GM19043 (cell line): Measurements from ENCODE around the gene FARP1.

ENCODE experiments used
- ATAC-seq: cut with Tn5 transposase; IDR thresholded peaks from one replicate; pipeline ENCODE4 v1.9.1; 2021; ENCODE audit warnings: low read depth; ENCODE audit not compliant: unreplicated experiment

The FARP1 gene

DNA sequence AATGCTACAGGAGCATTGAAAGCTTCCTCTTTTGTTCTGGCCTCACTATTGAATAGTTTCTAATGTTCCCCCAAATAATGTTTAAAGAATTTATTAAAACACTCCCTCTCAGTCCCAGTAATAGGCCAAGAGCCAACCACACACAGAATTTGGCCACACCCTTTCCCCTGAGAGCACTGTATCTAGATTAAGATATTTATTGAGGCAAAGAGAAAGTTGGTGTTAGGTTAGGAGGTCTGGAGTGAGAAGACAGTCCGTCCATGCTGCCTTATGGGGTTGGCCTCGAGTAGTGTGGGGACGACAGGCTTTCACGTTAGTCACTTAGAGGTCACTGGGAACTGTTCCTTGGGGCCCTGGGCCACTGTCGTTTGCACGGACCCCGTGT lies 157.1 kb downstream of the FARP1 start:
- ATAC-seq = no peak

DNA sequence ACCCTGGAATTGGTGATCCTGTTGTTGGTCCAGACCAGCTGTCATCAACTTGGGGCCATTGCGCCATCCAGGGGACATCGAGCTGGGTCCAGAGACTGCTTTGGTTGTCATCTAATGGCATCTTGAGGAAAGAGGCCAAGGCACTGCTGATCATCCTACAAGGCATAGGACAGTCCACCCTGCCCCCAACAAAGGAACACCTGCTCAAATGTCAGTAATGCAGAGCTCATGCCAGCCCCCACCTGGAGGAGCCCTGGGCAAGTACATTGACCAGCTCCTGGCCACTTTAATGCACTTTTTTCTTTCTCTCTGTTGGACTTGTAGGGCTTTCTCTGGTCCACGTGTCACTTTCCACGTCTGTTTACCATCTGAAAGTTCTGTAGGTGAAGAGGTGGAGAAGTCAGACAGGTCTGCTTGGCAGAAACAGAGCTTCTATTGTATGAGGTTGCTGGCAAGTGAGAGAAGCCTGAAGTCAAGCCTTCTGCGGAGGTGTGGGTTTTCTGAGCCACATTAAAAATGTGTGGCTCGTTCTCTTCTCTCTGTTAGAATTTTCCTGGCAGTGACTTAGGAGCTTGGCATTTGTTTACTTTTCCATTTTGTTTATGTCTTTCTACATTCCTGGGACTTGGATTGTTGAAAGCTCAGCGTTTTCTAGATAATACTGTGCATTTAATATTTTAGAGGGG lies 158.2 kb downstream of the FARP1 start:
- no peak for ATAC-seq

DNA sequence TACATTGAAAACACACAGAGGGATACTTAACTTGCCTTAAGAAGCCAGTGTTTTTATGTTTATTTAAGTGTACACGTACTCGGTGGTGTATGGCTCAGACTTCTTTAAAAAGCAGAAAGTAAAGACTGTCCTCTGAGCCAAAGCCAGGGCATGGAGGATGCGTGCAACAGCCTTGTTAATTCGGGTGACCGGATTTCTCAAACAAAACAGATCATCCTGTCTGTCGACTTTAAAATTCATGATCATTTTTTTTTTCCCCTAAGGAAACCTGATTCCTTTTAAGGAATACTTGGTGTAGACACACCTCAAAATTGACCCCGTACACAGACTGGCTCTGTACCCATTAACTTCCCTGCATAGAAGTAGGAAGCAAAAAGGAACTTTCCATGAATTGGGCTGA lies 158.8 kb downstream of the FARP1 start:
- ATAC-seq = no peak

DNA sequence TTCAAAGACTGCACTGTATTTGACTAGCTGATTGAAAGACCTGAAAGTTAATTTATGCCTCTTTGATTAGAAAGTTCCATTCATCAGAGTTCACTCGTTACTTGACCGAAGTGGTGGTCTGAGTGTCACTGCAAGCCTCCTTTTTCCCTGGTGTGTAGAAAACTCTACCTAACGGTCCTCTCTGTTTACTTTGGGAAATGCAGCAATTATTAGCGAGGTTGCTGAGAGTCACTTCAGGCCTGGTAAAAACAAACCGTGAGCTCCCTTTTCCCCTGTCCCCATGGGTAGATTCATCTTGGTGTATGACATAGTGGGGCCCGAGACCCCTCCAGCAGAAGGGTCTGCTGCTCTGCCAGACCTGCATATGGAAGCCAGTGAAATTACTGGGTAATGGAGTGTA lies 161.0 kb downstream of the FARP1 start:
- ATAC-seq = no peak

DNA sequence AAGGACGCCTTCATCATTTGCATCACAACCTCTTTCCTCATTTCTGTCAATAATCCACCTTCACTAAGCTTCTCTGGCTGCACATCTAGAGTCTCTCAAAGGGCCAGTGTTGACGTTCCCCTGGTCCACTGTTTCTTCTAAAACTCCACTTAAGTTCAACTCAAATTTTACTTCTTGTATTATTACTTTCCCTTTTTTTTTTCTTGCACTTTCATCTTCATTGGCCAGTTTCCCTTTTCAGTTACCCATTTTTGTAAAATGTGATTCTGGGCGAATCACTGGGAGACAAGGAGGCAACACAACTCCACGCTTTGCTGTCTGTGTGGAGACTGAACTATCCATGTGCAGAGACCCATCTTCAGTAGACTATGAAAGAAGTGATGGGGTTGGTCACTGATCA lies 162.8 kb downstream of the FARP1 start:
- no peak for ATAC-seq

DNA sequence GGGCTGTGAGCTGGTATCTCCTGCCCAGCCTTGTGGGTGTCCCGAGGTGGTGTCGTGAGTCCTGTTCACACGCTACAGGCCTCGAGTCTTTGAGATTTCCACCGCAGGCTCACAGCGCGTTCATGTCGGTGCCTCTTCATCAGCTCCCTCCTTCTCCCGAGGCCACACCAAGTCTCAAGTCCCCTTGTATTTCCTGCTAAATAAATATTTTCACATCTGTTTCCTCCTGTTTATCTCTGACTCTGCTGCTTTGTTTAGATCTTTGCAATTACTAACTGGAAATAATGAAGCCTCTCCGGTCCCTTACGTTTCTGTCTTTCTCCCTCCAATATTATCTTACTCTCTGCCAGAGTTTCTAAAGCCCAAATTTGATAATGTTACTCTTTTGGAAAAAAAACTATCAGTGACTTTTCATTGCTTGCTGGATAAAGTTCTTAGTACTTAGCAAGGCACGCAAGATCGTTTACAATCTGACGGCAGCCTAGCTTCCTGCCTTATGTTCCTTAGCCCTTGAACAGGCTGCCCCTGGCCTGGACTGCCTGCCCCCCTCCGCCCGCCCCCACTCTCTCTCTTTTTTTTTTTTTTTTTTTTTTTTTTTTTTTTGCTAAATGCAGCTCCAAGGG lies 164.7 kb downstream of the FARP1 start:
- no peak for ATAC-seq

DNA sequence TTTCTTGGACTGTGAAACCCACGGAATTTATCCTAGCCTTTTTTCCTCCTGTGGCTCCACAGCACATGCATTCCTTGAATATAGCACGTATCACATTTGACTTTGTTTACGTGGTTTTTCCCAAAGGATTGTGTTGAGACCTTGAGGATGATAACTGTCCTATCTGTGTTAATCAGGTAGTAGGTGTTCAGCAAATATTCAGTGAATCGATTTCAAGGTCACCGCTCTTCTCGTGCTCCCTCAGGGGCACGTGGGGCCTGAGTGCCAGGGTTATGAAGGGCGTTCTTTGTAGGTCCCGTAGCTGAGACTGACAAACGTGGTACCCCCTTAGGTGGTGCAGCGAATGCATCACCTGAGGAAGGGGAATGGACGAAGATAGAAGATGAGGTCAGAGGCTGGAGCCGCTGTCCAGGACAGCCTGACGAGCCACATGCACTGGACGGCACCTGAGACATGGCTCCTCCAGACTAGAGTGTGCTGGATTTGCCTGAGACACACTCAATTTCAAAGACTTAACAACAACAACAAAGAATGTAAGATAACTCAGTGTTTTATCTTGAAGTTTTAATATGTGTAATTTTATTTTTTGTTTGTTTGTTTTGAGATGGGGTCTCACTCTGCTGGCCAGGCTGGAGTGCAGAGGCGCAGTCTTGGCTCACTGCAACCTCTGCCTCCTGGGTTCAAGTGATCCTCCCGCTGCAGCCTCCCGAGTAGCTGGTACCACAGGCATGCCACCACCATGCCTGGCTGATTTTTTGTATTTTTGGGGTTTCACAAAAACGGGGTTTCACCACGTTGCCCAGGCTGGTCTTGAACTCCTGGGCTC lies 165.4 kb downstream of the FARP1 start:
- no peak for ATAC-seq

DNA sequence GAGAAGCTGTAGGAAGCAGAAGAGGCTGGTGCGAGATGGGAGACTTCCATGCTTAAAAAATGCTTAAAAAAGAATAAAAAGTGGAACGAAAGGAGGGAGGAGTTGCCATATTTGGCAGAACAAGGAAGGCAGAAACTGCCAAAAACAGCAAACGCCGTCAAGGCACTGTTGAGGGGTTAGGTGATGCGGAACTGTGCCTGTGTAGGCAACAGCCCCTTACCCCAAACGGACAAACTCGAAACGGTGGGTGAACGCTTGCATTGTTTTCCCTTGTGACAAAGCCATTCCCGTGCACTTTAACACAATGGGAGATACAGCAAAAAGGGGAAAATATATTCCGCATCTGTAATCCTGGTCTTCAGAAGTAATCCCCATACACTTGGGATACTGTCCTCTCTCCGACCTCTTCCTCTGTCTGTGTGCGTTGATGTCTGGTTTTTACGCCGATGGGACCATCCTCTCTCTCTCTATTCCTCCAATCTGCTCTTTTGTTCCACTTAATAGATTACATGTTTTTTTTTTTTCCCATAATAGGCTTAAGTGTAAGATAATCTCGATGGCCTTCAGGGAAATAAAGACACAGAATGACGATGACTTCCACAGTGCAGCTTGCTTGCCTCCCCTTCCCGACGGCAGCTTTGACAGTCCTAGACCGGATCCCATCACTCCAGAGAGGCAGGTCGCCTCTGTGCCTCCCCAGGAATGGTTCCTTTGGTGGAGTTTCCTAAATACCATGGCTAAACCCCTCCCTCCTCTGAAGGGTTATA lies 166.9 kb downstream of the FARP1 start:
- ATAC-seq = no peak

DNA sequence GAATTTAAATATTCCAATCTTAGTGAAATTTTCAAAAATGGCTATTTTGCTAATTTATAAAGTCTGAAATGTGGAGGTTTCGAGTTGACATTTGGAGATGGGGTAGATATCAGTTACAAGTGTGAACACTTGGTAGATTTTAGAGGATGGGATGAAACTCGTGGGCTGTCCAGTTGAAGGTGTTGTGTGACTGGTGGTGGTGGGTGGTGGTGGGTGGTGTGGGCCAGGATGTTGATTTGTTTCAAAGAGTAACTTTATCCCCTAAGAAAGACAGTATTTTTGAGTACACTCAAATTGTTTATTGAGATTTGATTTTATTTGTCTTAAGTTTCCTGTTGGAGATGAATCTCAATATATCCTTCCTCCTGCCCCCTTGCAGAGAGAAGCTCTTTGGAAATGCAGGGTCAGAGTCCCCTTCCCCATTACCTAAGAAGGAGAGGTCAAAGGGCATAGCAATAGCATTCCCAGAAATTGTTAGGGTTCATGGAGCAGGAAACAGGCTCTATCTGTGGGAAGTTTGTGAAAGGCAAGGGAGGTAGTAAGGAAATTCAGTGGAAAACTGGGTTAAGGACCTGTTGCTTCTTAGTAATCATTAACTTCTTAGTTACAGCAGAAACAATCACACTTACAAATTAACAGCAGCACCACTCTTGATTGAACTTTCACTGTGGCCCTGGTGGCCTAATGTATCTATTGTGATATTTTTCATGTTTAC lies 167.7 kb downstream of the FARP1 start:
- no peak for ATAC-seq

DNA sequence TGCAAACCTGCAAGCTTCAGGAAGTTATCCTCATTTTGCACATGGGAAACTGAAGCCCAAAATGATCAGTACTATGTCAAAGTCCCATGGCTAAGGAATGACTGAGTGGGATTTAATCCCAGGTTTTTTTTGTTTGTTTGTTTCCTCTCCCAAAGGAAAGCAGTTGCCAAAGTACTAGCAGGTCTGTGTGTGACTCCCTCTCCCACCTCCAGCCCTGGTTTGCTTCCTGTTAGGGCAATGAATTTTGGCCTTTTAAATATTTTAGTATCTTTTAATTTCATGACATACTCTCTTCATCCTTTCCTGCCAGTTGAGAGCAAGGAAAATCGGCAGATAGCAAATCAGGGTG lies 168.3 kb downstream of the FARP1 start:
- no peak for ATAC-seq

DNA sequence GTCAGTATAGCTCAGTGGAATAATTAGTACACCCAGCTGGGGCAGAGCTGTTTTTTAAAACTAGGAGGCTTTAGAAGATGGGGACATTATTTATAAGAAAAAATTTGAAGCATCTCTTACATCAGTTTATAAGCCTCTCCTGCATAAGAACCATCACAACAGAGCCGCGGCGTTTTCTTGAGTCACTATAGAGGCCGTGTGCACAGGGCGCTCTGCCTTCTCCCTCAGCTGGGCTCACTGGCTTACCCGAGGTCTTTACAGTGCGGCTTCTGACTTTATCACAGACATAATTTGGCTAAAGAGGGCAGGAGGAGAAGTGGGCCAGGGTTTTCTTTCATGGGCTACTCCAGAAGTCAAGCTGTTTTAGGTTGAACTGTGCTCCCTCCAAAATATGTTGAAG lies 169.7 kb downstream of the FARP1 start:
- no peak for ATAC-seq

DNA sequence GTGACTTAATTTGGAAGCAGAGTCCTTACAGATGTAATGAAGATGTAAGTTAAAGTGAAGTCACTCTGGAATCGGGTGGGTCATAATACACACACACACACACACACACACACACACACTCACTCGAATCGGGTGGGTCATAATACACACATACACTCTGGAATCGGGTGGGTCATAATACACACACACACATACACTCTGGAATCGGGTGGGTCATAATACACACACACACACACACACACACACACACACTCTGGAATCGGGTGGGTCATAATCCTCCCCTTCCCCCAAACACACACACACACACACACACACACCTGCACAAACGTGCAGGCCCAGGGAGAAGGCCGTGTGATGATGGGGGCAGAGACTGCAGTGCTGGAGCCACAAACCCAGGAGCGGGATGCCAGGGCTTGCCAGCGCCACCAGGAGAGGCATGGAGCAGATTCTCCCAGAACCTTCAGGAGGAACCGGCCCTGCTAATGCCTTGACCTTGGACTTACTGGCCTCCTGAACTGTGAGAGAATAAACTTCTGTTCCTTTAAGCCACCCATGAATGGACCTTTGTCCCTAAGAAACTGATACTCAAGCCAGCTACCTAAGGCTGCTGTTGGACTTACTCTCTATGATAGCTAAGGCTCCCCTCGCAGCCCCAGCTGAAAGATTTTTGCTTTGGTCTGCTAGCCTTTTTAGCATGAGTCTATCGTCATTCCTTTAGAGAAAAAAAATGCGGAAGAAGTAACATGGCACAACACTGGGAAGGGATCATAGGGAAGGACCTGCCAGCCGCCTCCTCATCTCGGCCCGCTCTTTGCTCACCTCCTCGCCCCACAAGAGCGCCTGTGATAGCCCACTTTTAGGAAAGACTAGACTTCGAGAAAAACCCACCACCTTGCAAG lies 170.4 kb downstream of the FARP1 start:
- ATAC-seq = no peak

DNA sequence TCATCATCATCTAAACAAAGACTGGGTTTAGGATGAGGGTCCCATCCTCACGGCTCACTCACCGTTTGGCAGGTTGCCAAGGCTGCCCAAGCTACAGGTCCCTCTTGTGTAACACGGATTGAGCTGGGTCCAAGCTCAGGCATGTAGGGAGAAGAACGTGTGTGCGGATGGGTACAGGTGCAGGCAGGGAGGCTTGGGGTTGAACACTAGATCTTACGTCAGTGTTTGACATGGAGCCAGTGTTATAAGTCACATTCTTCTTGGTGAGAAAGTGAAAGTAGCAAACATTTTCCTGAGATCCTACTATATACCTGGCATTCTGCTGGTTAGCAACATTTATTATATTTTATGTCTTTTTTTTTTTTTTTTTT lies 171.0 kb downstream of the FARP1 start:
- no peak for ATAC-seq

DNA sequence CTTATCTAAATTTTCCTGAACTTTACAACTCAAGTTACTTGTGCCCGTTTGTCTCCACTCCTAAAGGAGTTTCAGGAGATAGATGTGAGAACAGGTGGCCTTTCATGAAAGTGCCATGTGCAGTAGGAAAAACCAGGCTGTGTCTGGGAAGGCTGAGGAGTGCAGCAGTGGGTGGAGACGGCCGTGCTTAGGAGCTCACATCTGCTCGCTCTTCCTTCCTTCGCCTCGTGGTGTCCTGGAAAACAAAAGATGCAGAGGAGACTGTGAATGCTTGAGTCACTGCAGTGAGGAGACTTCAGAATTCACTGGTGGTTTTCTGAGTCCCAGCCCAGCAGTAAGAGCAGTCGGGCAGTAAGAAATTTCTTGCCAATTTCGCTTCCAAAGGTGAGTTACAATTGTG lies 172.6 kb downstream of the FARP1 start:
- ATAC-seq = no peak

DNA sequence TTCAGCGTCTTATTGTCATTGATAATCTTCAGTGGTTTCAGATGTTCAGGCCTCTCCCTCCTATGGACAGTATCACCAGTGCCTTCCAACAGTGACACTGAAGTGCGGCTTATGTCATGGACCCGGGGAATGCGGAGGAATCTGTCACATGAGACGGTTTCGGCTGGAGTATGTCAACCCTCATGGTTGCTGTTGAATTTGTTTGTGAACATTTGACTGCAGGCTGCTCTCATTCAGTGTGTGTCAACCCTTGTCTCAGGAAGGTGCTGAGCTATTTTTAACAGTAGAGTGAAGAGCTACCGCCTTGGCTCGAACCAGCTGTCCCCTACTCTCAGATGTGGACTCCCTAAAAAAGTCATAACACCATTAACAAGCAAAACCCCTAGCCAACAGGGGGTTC lies 173.0 kb downstream of the FARP1 start:
- ATAC-seq = no peak

DNA sequence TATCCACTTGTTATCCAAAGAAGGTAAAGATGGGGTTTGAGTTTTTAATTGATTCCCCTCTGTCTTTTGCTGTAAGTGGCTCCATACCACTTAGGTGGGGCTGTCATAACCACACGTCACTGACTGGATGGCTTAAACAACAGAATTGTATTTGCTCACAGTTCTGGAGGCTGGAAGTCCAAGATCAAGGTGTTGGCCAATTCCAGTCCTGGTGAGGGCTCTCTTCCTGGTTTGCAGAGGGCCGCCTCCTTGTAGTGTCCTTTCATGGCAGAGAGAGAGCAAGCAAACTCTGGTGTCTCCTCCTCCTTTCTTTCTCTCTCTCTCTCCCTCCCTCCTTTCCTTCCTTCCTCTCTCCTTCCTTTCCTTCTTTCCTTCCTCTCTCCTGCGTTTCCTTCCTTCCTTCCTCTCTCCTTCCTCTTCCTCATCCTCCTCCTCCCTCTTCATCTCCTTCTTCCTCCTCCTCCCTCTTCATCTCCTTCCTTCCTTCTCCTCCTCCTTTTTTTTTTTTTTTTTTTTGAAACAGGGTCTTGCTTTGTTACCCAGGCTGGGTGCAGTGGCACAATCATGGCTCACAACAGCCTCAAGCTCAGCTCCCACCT lies 174.8 kb downstream of the FARP1 start:
- no peak for ATAC-seq

DNA sequence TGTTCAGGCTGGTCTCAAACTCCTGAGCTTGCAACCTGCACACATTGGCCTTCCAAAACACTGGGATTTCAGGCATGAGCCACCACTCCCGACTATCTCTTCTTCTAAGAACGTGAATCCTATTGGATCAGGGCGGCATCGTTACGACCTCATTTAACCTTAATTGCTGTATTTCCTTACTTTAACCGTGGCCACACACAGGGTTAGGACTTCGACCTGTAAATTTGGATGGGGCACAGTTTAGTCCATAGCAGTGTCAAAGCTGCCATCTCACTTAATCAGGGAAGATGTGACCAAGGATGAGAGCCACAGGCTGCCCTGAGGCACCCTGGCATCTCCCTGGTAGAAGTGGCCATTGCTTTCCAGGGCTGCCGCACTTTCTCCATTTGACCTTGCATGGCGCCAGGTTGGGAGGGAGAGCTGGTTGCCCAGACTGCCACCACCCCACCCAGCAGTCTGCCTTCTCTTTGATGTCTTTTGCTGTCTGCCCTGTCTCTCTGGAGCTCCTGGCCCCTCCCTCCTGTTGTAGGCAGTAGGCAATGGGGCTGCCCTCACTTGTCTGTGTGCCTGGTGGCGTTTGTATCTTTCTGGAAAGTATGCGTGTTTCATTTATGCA lies 175.5 kb downstream of the FARP1 start:
- no peak for ATAC-seq

DNA sequence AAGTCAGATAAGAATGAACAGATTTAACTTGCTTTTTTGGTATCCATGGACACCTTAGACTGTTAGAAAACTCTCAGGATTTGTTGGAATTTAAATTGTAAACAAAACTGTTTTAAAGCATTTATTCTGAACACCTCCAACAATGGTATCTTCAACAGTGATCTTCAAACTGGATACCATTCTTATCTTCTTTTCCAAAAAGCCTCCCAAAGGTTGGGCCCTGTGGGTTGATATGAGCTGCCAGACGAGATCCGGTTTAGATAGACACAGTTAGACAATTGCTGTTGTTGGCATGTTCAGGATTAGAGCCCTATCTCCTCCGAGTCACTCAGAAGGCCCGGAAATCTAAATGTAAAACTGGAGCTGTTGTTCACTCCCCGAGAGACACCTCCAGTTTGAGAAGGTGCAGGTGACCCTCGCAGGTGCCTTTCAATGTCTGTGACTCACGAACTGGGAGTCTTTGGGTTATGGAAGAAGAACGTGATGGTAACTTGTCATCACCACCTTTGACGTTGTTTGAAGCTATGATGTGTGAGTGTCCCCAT lies 177.7 kb downstream of the FARP1 start:
- no peak for ATAC-seq

DNA sequence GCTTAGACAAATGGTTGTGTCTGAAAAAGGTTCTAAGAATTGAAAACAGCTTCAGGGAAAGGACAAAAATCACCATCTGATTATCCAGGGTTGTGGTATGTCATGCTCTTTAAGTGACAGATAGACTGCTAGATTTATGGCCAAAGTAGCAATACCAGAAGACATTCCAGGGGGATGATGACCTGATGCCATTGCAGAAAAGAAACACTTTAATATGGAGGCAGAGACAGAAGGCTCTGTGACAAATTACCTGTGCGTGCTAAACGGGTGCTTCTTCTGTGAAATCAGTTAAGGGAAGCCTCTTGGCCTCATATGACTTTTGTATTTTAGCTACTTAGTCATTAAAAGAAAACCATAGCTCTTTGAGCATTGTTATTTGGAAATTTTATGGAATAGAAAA lies 178.5 kb downstream of the FARP1 start:
- no peak for ATAC-seq
